ENCODE data around the gene CCDC57. TPM values are rescaled to one million over a fixed set of nuclear protein-coding genes. Genes with fewer than 3 reads are reported as not detected.

Gene CCDC57
- polyA plus RNA-seq, 3 donors, result 17.1 to 43.8 (median 20.1) TPM

DNA sequence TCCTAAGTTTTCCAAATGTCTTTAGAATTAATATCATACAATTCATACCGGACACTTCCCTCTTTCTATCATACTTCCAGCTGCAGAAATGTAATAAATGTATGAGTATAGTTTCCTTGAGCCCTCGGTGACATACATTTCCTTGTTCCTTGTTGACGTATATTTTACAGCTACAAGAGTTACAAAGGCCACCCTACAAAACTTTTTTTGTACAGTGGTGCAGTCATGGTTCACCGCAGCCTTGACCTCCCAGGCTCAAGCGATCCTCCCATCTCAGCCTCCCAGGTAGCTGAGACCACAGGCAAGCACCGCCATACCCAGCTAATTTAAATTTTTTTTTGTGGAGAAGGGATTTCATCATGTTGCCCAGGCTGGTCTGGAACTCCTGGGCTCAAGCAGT lies 139.8 kb downstream of the CCDC57 start:
- no peaks in the 10 kb centered on the region for H3K4me1 ChIP-seq (ENCODE audit: control insufficient read depth in 1 of 2, insufficient read depth in 2 of 2, low read length in 2 of 2)
- H3K9me3 Mint-ChIP-seq, result no peaks in the 10 kb centered on the region
- H3K27me3 ChIP-seq (ENCODE audit: control insufficient read depth in 2 of 2, insufficient read depth in 2 of 2, low read length in 2 of 2), result no peaks in the 10 kb centered on the region
- H3K27ac Mint-ChIP-seq, result no peak overlapping the region
- H3K27me3 Mint-ChIP-seq (ENCODE audit: low read depth in 3 of 3), result peaks cover 3 to 8% (median 8%) of the 10 kb centered on the region in 3 donors
- H3K36me3 Mint-ChIP-seq, result no peaks in the 10 kb centered on the region
- H4K20me1 ChIP-seq (ENCODE audit: insufficient read depth, low read length), result no peaks in the 10 kb centered on the region
- no peaks in the 10 kb centered on the region for H3K36me3 ChIP-seq (replicated peaks in 1 of 2; ENCODE audit: control insufficient read depth in 1 of 2, insufficient read depth in 2 of 2, low read length in 2 of 2)
- no peak overlapping the region for H3K4me2 ChIP-seq (replicated peaks; ENCODE audit: extremely low read depth, low read length, poor library complexity, severe bottlenecking)
- no peak for TF ChIP-seq CTCF (IDR thresholded peaks at IDR 0.05)
- DNase-seq, result no peak
- H3K27ac ChIP-seq (ENCODE audit: low read depth in 1 of 2, low read length in 2 of 2), result no peak overlapping the region
- H3K9me3 ChIP-seq (replicated peaks in 1 of 2; ENCODE audit: control insufficient read depth in 1 of 2, insufficient read depth in 1 of 2, low read length in 2 of 2), result no peaks in the 10 kb centered on the region
- no peak overlapping the region for H3K4me3 Mint-ChIP-seq
- no peaks in the 10 kb centered on the region for H3K4me1 Mint-ChIP-seq
- H3K4me3 ChIP-seq (replicated peaks in 1 of 3; ENCODE audit: low read depth in 2 of 3, low read length in 3 of 3), result no peak overlapping the region
- no peak overlapping the region for H2AFZ ChIP-seq (ENCODE audit: insufficient read depth, low read depth, low read length, poor library complexity, severe bottlenecking)
- H3K9ac ChIP-seq (ENCODE audit: insufficient read depth, low read length, poor library complexity, severe bottlenecking), result no peak overlapping the region
- whole genome bisulfite sequencing (ENCODE audit: insufficient coverage), result 100% methylated on average over 1 of the region's 6 CpGs
- H3K79me2 ChIP-seq (ENCODE audit: insufficient read depth, low read length), result no peaks in the 10 kb centered on the region
- intact Hi-C loops (cut with micrococcal nuclease), result no loop called here

GRCh38 chr17:82070611-82071010 lies 142.0 kb downstream of the CCDC57 start:
- intact Hi-C loops (cut with micrococcal nuclease), result no loop called here
- peaks cover 0 to 2% (median 0%) of the 10 kb centered on the region in 7 donors for H3K9me3 Mint-ChIP-seq

More at GRCh38 chr17:82070611-82071010, 142.0 kb downstream of the CCDC57 start:
- Histone ChIP-seq H3K9me3 (replicated peaks in 1 of 2; ENCODE audit: control insufficient read depth in 1 of 2, insufficient read depth in 1 of 2, low read length in 2 of 2) (no peaks in the 10 kb centered on the region), H3K36me3 (replicated peaks in 1 of 2; ENCODE audit: control insufficient read depth in 1 of 2, insufficient read depth in 2 of 2, low read length in 2 of 2) (no peaks in the 10 kb centered on the region), H3K4me2 (replicated peaks; ENCODE audit: extremely low read depth, low read length, poor library complexity, severe bottlenecking) (no peak overlapping the region), H3K27ac (ENCODE audit: low read depth in 1 of 2, low read length in 2 of 2) (no peak overlapping the region), H3K27me3 (ENCODE audit: control insufficient read depth in 2 of 2, insufficient read depth in 2 of 2, low read length in 2 of 2) (no peaks in the 10 kb centered on the region), H3K4me1 (ENCODE audit: control insufficient read depth in 1 of 2, insufficient read depth in 2 of 2, low read length in 2 of 2) (peaks cover 7 to 9% of the 10 kb centered on the region in 2 donors), H3K79me2 (ENCODE audit: insufficient read depth, low read length) (peaks cover 4% of the 10 kb centered on the region), H3K9ac (ENCODE audit: insufficient read depth, low read length, poor library complexity, severe bottlenecking) (no peak overlapping the region), H2AFZ (ENCODE audit: insufficient read depth, low read depth, low read length, poor library complexity, severe bottlenecking) (no peak overlapping the region), H4K20me1 (ENCODE audit: insufficient read depth, low read length) (no peaks in the 10 kb centered on the region), H3K4me3 (replicated peaks in 1 of 3; ENCODE audit: low read depth in 2 of 3, low read length in 3 of 3) (no peak overlapping the region)
- no peak for DNase-seq
- Mint-ChIP-seq H3K36me3 (no peaks in the 10 kb centered on the region), H3K4me3 (no peak overlapping the region), H3K4me1 (peaks cover 7% of the 10 kb centered on the region), H3K27me3 (ENCODE audit: low read depth in 3 of 3) (peaks cover 2 to 8% (median 4%) of the 10 kb centered on the region in 3 donors), H3K27ac (no peak overlapping the region)
- no peak for TF ChIP-seq CTCF (IDR thresholded peaks at IDR 0.05)

All from CD14-positive monocyte (primary cell).